Measurements from ENCODE around the gene DNAH14. TPM values are rescaled to one million over a fixed set of nuclear protein-coding genes. Genes with fewer than 3 reads are reported as not detected.
"Not testable (repeated sequence)": the region's sequence is repeated elsewhere in the genome, so short reads cannot be mapped to it uniquely, and the experiment has no call there.

The DNAH14 gene
- total and polyA plus RNA-seq, 2 donors from 2014 or later, result 6.6 to 25.1 TPM

DNA sequence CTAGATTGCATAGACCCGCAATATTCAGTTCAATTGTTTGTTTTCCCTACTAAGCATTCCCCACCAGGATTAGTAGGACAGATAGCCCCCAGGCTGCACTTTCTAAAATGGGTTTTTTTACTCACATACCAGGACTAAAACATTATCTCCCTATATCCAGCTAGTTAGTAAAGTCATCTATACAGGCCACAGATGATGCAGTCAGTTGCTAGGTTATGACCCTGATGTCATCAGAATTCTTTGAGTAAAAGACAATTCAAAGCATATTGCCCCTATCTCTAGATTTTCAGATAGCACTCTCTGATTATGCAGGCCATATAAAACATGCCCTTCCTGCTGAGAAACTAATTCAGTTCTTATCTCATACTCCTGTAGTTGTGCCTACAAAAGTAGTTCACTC is 294.8 kb downstream of the DNAH14 start:
- no peak for DNase-seq
- no peak overlapping the region for H3K4me3 ChIP-seq (ENCODE audit: low read length in 3 of 3)
- no peak for FAIRE-seq
- TF ChIP-seq, protein P1, sequence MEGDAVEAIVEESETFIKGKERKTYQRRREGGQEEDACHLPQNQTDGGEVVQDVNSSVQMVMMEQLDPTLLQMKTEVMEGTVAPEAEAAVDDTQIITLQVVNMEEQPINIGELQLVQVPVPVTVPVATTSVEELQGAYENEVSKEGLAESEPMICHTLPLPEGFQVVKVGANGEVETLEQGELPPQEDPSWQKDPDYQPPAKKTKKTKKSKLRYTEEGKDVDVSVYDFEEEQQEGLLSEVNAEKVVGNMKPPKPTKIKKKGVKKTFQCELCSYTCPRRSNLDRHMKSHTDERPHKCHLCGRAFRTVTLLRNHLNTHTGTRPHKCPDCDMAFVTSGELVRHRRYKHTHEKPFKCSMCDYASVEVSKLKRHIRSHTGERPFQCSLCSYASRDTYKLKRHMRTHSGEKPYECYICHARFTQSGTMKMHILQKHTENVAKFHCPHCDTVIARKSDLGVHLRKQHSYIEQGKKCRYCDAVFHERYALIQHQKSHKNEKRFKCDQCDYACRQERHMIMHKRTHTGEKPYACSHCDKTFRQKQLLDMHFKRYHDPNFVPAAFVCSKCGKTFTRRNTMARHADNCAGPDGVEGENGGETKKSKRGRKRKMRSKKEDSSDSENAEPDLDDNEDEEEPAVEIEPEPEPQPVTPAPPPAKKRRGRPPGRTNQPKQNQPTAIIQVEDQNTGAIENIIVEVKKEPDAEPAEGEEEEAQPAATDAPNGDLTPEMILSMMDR (IDR thresholded peaks at IDR 0.05; ENCODE audit: borderline replicate concordance, extremely low read depth, insufficient read depth), result no peak
- H3K9ac ChIP-seq (ENCODE audit: low read length in 3 of 3), result no peak overlapping the region
- no peaks in the 10 kb centered on the region for H3K4me1 ChIP-seq (ENCODE audit: control insufficient read depth in 2 of 3, insufficient read depth in 2 of 3, low read depth in 1 of 3, low read length in 3 of 3)
- no peaks in the 10 kb centered on the region for H3K27me3 ChIP-seq (ENCODE audit: control insufficient read depth, insufficient read depth, low read length)
- no peak overlapping the region for H3K27ac ChIP-seq (ENCODE audit: low read depth in 2 of 2, low read length in 2 of 2)
- H3K9me3 ChIP-seq (ENCODE audit: control insufficient read depth in 2 of 3, insufficient read depth in 1 of 3, low read length in 3 of 3), result no peaks in the 10 kb centered on the region
- H3K36me3 ChIP-seq (ENCODE audit: control insufficient read depth in 2 of 3, insufficient read depth in 3 of 3, low read length in 3 of 3), result no peaks in the 10 kb centered on the region
- intact Hi-C loops (cut with DNase I), result no loop called here

DNA sequence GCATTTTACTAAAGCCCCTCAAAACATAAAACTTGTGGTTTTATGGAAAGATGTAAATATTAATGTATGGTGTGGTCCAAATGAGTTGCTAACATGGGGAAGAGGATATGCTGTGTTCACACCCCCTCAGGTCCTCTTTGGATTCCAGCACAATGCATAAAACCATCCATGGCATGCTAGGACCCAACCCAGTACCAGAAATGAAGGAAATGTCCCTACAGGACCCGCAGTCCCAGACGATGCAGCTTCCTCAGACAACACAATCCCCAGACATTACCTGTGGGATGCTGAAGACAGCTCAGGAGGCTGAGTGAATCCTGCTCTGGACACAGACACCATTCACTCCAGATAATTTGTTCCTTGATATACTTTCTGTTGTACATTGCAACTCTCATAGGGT is 296.2 kb downstream of the DNAH14 start:
- H3K36me3 ChIP-seq (ENCODE audit: control insufficient read depth in 2 of 3, insufficient read depth in 3 of 3, low read length in 3 of 3), result no peaks in the 10 kb centered on the region
- TF ChIP-seq, protein P1 (IDR thresholded peaks at IDR 0.05; ENCODE audit: borderline replicate concordance, extremely low read depth, insufficient read depth), result no peak
- H3K4me1 ChIP-seq (ENCODE audit: control insufficient read depth in 2 of 3, insufficient read depth in 2 of 3, low read depth in 1 of 3, low read length in 3 of 3), result no peaks in the 10 kb centered on the region
- H3K9me3 ChIP-seq (ENCODE audit: control insufficient read depth in 2 of 3, insufficient read depth in 1 of 3, low read length in 3 of 3), result no peaks in the 10 kb centered on the region
- no peaks in the 10 kb centered on the region for H3K27me3 ChIP-seq (ENCODE audit: control insufficient read depth, insufficient read depth, low read length)
- H3K27ac ChIP-seq (ENCODE audit: low read depth in 2 of 2, low read length in 2 of 2), result no peak overlapping the region
- DNase-seq, result no peak
- no peak for FAIRE-seq
- intact Hi-C loops (cut with DNase I), result no loop called here
- H3K9ac ChIP-seq (ENCODE audit: low read length in 3 of 3), result no peak overlapping the region
- H3K4me3 ChIP-seq (ENCODE audit: low read length in 3 of 3), result no peak overlapping the region

DNA sequence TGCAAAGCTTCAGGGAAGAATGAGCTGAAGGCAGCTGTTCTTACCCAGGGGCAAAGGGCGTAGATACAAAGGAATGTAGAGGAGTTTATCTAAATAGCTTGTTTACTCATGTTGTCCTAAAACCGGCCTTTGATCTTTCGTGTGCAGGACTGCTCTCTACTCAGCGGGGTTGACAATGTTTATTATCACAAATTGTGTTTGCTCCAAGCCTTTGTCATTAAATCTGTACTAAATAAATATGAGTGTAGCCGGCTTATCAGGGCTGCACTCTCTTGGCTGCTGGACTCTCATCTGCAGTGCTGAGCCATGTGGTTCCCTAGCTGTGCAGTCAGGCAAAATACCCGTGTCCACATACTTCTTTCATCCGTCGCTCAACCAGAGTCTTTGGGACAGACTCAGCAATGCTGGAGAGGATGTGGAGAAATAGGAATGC is 299.4 kb downstream of the DNAH14 start:
- Histone ChIP-seq H3K9me3 (ENCODE audit: control insufficient read depth in 2 of 3, insufficient read depth in 1 of 3, low read length in 3 of 3) (no peaks in the 10 kb centered on the region), H3K27ac (ENCODE audit: low read depth in 2 of 2, low read length in 2 of 2) (no peak overlapping the region), H3K36me3 (ENCODE audit: control insufficient read depth in 2 of 3, insufficient read depth in 3 of 3, low read length in 3 of 3) (no peaks in the 10 kb centered on the region), H3K27me3 (ENCODE audit: control insufficient read depth, insufficient read depth, low read length) (no peaks in the 10 kb centered on the region), H3K4me3 (ENCODE audit: low read length in 3 of 3) (no peak overlapping the region), H3K4me1 (ENCODE audit: control insufficient read depth in 2 of 3, insufficient read depth in 2 of 3, low read depth in 1 of 3, low read length in 3 of 3) (no peaks in the 10 kb centered on the region), H3K9ac (ENCODE audit: low read length in 3 of 3) (no peak overlapping the region)
- TF ChIP-seq, protein P1 (IDR thresholded peaks at IDR 0.05; ENCODE audit: borderline replicate concordance, extremely low read depth, insufficient read depth), result no peak
- intact Hi-C loops (cut with DNase I), result no loop called here
- DNase-seq (no peak), FAIRE-seq (no peak)

DNA sequence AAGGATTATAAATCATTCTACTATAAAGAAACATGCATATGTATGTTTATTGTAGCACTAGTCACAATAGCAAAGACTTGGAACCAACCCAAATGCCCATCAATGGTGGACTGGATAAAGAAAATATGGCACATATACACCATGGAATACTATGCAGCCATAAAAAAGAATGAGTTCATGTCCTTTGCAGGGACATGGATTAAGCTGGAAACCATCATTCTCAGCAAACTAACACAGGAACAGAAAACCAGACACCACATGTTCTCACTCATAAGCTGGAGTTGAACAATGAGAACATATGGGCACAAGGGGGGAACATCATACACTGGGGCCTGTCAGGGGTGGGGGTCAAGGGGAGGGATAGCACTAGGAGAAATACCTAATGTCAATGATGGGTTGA is 300.0 kb downstream of the DNAH14 start:
- FAIRE-seq; H3K4me3 ChIP-seq (ENCODE audit: low read length in 3 of 3); DNase-seq; H3K4me1 ChIP-seq (ENCODE audit: control insufficient read depth in 2 of 3, insufficient read depth in 2 of 3, low read depth in 1 of 3, low read length in 3 of 3); H3K36me3 ChIP-seq (ENCODE audit: control insufficient read depth in 2 of 3, insufficient read depth in 3 of 3, low read length in 3 of 3); H3K27me3 ChIP-seq (ENCODE audit: control insufficient read depth, insufficient read depth, low read length); H3K9me3 ChIP-seq (ENCODE audit: control insufficient read depth in 2 of 3, insufficient read depth in 1 of 3, low read length in 3 of 3); H3K27ac ChIP-seq (ENCODE audit: low read depth in 2 of 2, low read length in 2 of 2); intact Hi-C loops (cut with DNase I); H3K9ac ChIP-seq (ENCODE audit: low read length in 3 of 3): not testable (repeated sequence)
